Loucy (cell line): Measurements from ENCODE around the gene MAPK1IP1L.
A peak's percentile ranks its signal among the peaks of the same experiment; 100 is the strongest.
"Not testable (repeated sequence)": the region's sequence is repeated elsewhere in the genome, so short reads cannot be mapped to it uniquely, and the experiment has no call there.

Experiments
- H2AFZ ChIP-seq: fragments of 200-600 bp; sonication (generic); 2 replicates; pipeline ENCODE4 v1.6.0; 2016; ENCODE audit warnings: antibody characterized with exemption, mild to moderate bottlenecking, low read length, moderate library complexity
- H3F3A ChIP-seq: fragments of 200-600 bp; 2 replicates; pipeline ENCODE4 v1.6.0; 2016; ENCODE audit warnings: antibody characterized with exemption, low read depth, mild to moderate bottlenecking
- H3K27me3 ChIP-seq: fragments of 200-600 bp; sonication (generic); 2 replicates; pipeline ENCODE4 v1.6.1; 2014; ENCODE audit warnings: low read length, mild to moderate bottlenecking; ENCODE audit not compliant: insufficient read depth, poor library complexity, severe bottlenecking
- H3K36me3 ChIP-seq: fragments of 200-600 bp; sonication (generic); 2 replicates; pipeline ENCODE4 v1.6.1; 2016; ENCODE audit warnings: low read length; ENCODE audit not compliant: insufficient read depth
- H3K4me1 ChIP-seq: fragments of 200-600 bp; sonication (generic); 2 replicates; pipeline ENCODE4 v1.5.1; 2014; ENCODE audit warnings: low read length, mild to moderate bottlenecking; ENCODE audit not compliant: insufficient read depth, poor library complexity, severe bottlenecking
- H3K4me2 ChIP-seq: fragments of 200-600 bp; sonication (generic); 2 replicates; pipeline ENCODE4 v1.6.0; 2014; ENCODE audit warnings: antibody characterized with exemption, low read length, low read depth, mild to moderate bottlenecking; ENCODE audit not compliant: poor library complexity, severe bottlenecking
- H3K4me3 ChIP-seq: fragments of 200-600 bp; sonication (generic); 2 replicates; pipeline ENCODE4 v1.5.1; 2014; ENCODE audit warnings: low read length, mild to moderate bottlenecking, mixed read lengths; ENCODE audit not compliant: poor library complexity, severe bottlenecking
- H3K79me2 ChIP-seq: fragments of 200-600 bp; sonication (generic); 2 replicates; pipeline ENCODE4 v1.6.1; 2014; ENCODE audit warnings: low read length; ENCODE audit not compliant: insufficient read depth
- H3K9ac ChIP-seq: fragments of 200-600 bp; sonication (generic); 2 replicates; pipeline ENCODE4 v1.6.0; 2014; ENCODE audit warnings: mild to moderate bottlenecking, low read depth, low read length, moderate library complexity; ENCODE audit not compliant: poor library complexity, severe bottlenecking
- H3K9me2 ChIP-seq: fragments of 200-600 bp; sonication (generic); replicated peaks from 2 replicates; pipeline ENCODE4 v1.6.1; 2016; ENCODE audit warnings: low read depth, low read length, mixed read lengths
- H3K9me3 ChIP-seq: fragments of 200-600 bp; sonication (generic); 2 replicates; pipeline ENCODE4 v1.6.1; 2014; ENCODE audit warnings: mild to moderate bottlenecking, antibody characterized with exemption, low read length, low read depth; ENCODE audit not compliant: insufficient read depth
- H4K20me1 ChIP-seq: fragments of 200-600 bp; sonication (generic); 2 replicates; pipeline ENCODE4 v1.6.0; 2014; ENCODE audit warnings: antibody characterized with exemption, low read length, mild to moderate bottlenecking; ENCODE audit not compliant: insufficient read depth, poor library complexity, severe bottlenecking
- EZH2phosphoT487 ChIP-seq: fragments of 200-600 bp; IDR thresholded peaks from 2 replicates; pipeline ENCODE4 v1.6.1; 2018; ENCODE audit warnings: antibody characterized with exemption, mild to moderate bottlenecking, moderate library complexity, borderline replicate concordance
- TF ChIP-seq, protein P1 (sequence below): fragments of 200-600 bp; sonication (generic); conservative IDR thresholded peaks from 2 replicates; pipeline ENCODE4 v1.5.1; 2014; ENCODE audit warnings: mild to moderate bottlenecking, antibody characterized with exemption, low read length

The MAPK1IP1L gene

DNA sequence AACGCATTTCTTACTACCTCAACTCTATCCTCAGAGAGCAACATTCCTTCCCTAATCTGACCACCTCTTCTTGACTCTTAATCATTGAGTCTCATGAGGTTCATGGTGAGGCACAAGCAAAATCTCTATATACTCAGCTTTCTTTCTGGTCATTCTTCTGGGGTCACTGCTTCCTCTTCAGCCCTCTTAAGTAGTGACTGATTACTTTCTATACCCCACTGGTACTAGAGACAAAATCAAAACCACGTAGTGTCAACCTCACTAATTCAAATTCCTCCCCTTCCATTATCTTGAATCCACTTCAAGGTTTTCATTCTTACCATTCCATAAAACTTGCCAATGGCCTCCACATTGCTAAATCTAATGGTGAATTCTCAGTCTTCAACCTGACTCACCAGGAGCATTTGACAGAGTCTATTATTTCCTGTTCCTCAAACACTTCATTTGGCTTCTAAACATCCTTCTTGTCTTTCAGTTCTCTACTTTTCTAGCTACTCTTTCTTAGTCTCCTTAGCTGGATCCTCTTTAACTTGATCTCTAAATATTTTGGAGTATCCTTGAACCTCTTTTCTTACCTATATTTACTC, 31.4 kb upstream of the MAPK1IP1L start:
- no peak overlapping the region for H2AFZ ChIP-seq
- peak overlapping the region; percentile 17 for H3K4me2 ChIP-seq
- no peaks in the 10 kb centered on the region for H3F3A ChIP-seq
- H3K4me1 ChIP-seq = peaks cover 12% of the 10 kb centered on the region
- H3K9me2 ChIP-seq = no peaks in the 10 kb centered on the region
- peak overlapping the region; percentile 21 for H3K9ac ChIP-seq
- H3K36me3 ChIP-seq = no peaks in the 10 kb centered on the region
- H3K4me3 ChIP-seq = no peak overlapping the region
- H3K27me3 ChIP-seq = no peaks in the 10 kb centered on the region
- peaks cover 9% of the 10 kb centered on the region for H4K20me1 ChIP-seq
- no peaks in the 10 kb centered on the region for H3K9me3 ChIP-seq
- TF ChIP-seq, protein P1, sequence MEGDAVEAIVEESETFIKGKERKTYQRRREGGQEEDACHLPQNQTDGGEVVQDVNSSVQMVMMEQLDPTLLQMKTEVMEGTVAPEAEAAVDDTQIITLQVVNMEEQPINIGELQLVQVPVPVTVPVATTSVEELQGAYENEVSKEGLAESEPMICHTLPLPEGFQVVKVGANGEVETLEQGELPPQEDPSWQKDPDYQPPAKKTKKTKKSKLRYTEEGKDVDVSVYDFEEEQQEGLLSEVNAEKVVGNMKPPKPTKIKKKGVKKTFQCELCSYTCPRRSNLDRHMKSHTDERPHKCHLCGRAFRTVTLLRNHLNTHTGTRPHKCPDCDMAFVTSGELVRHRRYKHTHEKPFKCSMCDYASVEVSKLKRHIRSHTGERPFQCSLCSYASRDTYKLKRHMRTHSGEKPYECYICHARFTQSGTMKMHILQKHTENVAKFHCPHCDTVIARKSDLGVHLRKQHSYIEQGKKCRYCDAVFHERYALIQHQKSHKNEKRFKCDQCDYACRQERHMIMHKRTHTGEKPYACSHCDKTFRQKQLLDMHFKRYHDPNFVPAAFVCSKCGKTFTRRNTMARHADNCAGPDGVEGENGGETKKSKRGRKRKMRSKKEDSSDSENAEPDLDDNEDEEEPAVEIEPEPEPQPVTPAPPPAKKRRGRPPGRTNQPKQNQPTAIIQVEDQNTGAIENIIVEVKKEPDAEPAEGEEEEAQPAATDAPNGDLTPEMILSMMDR = no peak
- TF ChIP-seq EZH2phosphoT487 = no peak
- peaks cover 64% of the 10 kb centered on the region for H3K79me2 ChIP-seq

DNA sequence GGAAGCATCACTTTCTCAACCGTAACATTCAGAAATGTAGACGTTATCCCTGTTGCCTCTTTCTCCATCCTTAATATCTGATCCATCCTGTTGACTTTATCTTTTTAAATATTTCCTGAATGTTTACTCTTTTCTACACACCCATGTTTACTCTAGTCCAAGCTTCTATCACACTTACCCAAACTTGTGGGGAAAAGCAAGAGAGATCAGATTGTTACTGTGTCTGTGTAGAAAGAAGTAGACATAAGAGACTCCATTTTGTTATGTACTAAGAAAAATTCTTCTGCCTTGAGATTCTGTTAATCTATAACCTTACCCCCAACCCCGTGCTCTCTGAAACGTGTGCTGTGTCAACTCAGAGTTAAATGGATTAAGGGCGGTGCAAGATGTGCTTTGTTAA, 27.1 kb upstream of the MAPK1IP1L start:
- peak overlapping the region; percentile 31 for H3K9ac ChIP-seq
- not testable (repeated sequence) for H2AFZ ChIP-seq, H3K9me3 ChIP-seq, H3K9me2 ChIP-seq, H3K27me3 ChIP-seq, H3K36me3 ChIP-seq, H3F3A ChIP-seq
- peaks cover 38% of the 10 kb centered on the region for H4K20me1 ChIP-seq
- H3K4me1 ChIP-seq = peaks cover 44% of the 10 kb centered on the region
- peaks cover 87% of the 10 kb centered on the region for H3K79me2 ChIP-seq
- H3K4me2 ChIP-seq = peak overlapping the region; percentile 15
- H3K4me3 ChIP-seq = peak overlapping the region; percentile 22

- no peaks in the 10 kb centered on the region for H3F3A ChIP-seq
- H3K36me3 ChIP-seq = no peaks in the 10 kb centered on the region
- peak overlapping the region; percentile 96 for H3K9ac ChIP-seq
- TF ChIP-seq EZH2phosphoT487 = no peak
- TF ChIP-seq, protein P1 = no peak
- H2AFZ ChIP-seq = 0 out of 2 replicates have a peak overlapping the region, but pooled peaks have one; percentile 92
- no peaks in the 10 kb centered on the region for H3K9me2 ChIP-seq
- H3K27me3 ChIP-seq = no peaks in the 10 kb centered on the region
- no peaks in the 10 kb centered on the region for H3K9me3 ChIP-seq
- peaks cover 54% of the 10 kb centered on the region for H4K20me1 ChIP-seq
- H3K4me1 ChIP-seq = peaks cover 49% of the 10 kb centered on the region
- peaks cover 89% of the 10 kb centered on the region for H3K79me2 ChIP-seq
- H3K4me3 ChIP-seq = peak overlapping the region; percentile 98
- H3K4me2 ChIP-seq = peak overlapping the region; percentile 84
Measured at GRCh38 chr14:55025948-55026347, 25.5 kb upstream of the MAPK1IP1L start.

GRCh38 chr14:55026441-55026792, 25.0 kb upstream of the MAPK1IP1L start:
- H3K4me2 ChIP-seq = peak overlapping the region; percentile 84
- H2AFZ ChIP-seq = peak overlapping the region; percentile 92
- H3K36me3 ChIP-seq = no peaks in the 10 kb centered on the region
- peaks cover 54% of the 10 kb centered on the region for H3K4me1 ChIP-seq
- peak overlapping the region; percentile 98 for H3K4me3 ChIP-seq
- TF ChIP-seq, protein P1 = no peak
- no peak for TF ChIP-seq EZH2phosphoT487
- H4K20me1 ChIP-seq = peaks cover 59% of the 10 kb centered on the region
- no peaks in the 10 kb centered on the region for H3K27me3 ChIP-seq
- H3K79me2 ChIP-seq = peaks cover 89% of the 10 kb centered on the region
- peak overlapping the region; percentile 96 for H3K9ac ChIP-seq
- no peaks in the 10 kb centered on the region for H3F3A ChIP-seq
- H3K9me3 ChIP-seq = no peaks in the 10 kb centered on the region
- no peaks in the 10 kb centered on the region for H3K9me2 ChIP-seq
